Measurements from ENCODE around the gene DCAF5.
A peak's percentile ranks its signal among the peaks of the same experiment; 100 is the strongest.

Gene DCAF5

GRCh38 chr14:69059658-69060623 is 93.0 kb downstream of the DCAF5 start:
- H3K27ac ChIP-seq, result peak overlapping the region; percentile 32 to 72
- no peak for TF ChIP-seq CTCF (IDR thresholded peaks at IDR 0.05)
- peak; percentile 84 for DNase-seq (ENCODE audit: low spot score)
- no peak overlapping the region for H3K4me3 ChIP-seq

GRCh38 chr14:69055999-69056788 is 96.7 kb downstream of the DCAF5 start:
- Histone ChIP-seq H3K4me3 (no peak overlapping the region), H3K27ac (peak overlapping the region; percentile 48 to 68)
- TF ChIP-seq CTCF (IDR thresholded peaks at IDR 0.05), result no peak
- no peak for DNase-seq (ENCODE audit: low spot score)

GRCh38 chr14:69055125-69055524 is 97.8 kb downstream of the DCAF5 start:
- no peak for TF ChIP-seq CTCF (IDR thresholded peaks at IDR 0.05)
- peak overlapping the region in 1 of 2 donors; percentile 68 for H3K27ac ChIP-seq
- DNase-seq (ENCODE audit: low spot score), result no peak
- no peak overlapping the region for H3K4me3 ChIP-seq

DNA sequence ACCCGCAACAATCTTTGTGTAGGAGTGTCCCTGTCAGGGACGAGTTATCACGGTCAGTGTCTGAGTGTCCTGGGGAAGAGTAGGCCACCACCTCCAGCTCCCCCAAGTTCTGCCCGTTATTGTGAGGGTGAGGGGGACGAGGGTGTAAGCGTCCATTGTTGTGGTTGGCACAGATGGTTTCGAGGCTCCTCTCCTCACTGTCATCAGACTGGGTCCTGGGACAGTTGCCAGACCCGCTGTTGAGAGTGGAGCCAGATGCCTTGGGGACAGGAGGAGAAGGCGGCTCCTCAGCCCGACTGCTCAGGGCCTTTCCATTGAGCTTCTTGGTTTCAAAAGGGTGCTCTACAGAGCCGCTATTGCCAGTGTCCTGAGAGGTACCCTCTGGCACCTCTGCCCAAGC is 98.9 kb downstream of the DCAF5 start:
- no peak for TF ChIP-seq CTCF (IDR thresholded peaks at IDR 0.05)
- Histone ChIP-seq H3K27ac (peak overlapping the region in 1 of 2 donors; percentile 12), H3K4me3 (no peak overlapping the region)
- DNase-seq (ENCODE audit: low spot score), result no peak

- no peak for DNase-seq (ENCODE audit: low spot score)
- no peak overlapping the region for H3K4me3 ChIP-seq
- TF ChIP-seq CTCF (IDR thresholded peaks at IDR 0.05), result no peak
- H3K27ac ChIP-seq, result peak overlapping the region; percentile 1 to 70
These were observed 100.7 kb downstream of the DCAF5 start for GRCh38 chr14:69052181-69052601.

DNA sequence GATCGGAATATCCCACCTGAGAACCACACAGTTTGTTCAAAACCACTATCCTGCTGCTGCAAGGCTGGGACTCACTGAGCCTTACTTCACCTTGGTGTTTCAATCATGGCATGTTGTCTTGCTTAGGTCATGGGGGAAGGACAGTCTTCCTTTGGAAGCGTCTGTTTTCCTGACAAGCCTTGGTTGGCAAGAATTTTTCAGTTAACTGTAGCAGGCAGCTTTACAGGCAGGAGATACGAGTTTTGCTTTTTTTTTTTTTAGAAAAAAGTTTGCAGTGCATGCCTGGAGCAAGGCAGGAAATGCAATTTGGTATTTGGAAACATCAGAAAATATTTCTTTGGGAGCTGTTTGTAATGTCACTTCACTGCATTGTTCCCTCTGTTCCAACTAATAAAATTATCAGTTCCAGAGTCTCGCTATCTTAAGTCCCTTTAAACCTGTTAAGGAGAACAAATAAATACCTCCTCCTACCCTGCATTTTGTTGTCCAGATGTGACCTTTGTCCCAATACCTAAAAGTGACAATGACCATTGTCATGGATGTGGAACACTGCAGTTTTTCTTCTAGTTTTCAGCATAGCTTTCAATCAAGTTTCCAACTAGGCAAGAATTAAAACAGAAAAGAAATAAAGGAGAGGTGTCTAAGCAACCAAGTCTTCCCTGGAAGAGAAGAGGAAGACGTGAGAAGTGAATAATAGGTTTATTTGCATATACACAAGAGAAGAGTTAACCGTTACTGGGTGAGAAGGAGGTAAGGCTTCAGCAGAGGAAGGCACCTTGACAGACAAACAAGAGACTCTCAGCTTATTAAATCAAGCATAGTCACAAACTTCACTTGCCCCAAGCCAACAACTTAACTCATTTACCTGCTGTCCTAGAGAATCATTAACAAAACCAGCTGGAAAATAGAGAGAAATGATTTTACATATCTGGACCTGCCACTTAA is 102.4 kb downstream of the DCAF5 start:
- Histone ChIP-seq H3K27ac (peak overlapping the region; percentile 76 to 84), H3K4me3 (no peak overlapping the region)
- TF ChIP-seq CTCF (IDR thresholded peaks at IDR 0.05), result no peak
- DNase-seq (ENCODE audit: low spot score), result no peak

All from coronary artery (tissue), 2 donors.